Bronchial smooth muscle cell (primary cell): ENCODE measurements around the gene ITGB2. TPM values are rescaled to one million over a fixed set of nuclear protein-coding genes. Genes with fewer than 3 reads are reported as not detected.

ENCODE experiments used
- total RNA-seq: library from RNA; depleted of rRNA; stranded (reverse); fragments of >200 nt; gene quantifications from 2 replicates; pipeline ENCODE4 v1.2.1, GENCODE V29; 2014

The ITGB2 gene
- not detected in 2 replicates for total RNA-seq

DNA sequence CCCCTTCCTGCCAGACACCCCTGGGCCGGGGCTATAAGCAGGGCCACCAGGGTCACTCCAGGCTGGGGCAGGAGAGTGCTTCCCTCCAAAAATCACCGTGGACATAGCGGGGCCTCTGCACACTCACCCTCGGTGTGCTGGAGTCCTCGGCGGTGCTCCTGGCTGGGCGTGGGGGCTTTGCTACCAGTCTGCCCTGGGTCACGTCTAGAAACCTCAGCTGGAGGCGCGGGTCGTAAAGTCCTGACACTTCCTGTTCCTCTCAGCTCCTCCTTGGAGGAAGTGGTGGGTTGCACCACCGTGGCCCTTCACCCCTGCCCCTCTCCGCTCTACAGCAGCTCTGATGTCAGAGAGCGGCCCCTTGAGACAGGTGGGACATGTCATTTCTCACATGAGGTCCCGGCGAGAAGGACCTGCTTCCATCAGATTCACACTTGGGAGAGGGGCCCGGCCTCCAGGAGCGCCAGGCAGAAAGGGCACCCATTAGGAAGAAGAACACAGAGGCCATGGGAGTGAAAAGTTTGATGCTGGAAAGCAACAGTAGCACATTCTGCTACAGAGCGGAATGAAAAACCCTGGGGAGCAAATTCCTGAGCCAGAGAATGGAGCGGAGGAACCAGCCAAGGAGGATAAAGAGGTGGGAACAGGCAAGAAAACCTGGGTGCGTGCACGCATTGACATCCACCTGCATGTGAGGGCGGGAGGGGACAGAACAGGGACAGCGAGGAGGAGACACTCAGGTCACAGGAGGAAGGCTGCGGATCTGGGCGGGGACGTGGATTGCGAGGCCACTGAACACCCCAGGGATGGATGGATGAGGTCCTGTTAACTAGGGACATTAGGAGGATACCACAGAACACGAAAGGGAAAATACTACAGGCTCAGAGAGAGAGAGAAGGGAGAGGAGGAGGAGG, at the start of gene ITGB2:
TSS of gene ITGB2 (minus strand) at position 206 of the 911 bp plus-strand sequence. CDS start 10,117 bp downstream, outside the sequence.

DNA sequence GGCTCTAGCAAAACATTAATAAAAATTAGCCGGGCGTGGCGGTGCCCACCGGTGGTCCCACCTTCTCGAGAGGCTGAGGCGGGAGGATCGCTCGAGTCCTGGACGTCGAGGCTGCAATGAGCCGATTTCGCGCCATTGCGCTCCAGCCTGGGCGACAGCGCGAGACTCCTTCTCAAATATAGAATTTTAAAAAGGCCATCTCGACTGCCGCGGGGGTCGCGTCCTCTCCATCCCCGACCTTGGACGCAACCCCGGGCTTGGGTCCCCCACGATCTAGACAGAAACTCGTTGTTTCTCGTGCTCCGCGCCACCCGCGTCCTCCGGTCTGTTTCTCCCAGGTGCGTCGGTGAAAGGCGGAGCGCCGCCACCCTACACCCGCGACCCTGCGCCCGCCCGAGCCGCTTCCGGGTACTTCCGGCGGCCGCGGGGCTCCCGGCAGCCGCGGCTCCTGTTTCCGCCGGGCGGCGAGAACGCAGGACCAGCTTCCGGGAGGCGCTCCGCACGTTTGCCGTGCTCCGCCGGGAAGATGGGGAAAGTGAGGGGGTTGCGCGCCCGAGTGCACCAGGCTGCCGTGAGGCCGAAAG, 18.9 kb upstream of the ITGB2 start, which contains the start of gene SLX9:
TSS of gene SLX9 (plus strand) at position 498 of the 584 bp plus-strand sequence. CDS start at position 527, 29 bp downstream.

DNA sequence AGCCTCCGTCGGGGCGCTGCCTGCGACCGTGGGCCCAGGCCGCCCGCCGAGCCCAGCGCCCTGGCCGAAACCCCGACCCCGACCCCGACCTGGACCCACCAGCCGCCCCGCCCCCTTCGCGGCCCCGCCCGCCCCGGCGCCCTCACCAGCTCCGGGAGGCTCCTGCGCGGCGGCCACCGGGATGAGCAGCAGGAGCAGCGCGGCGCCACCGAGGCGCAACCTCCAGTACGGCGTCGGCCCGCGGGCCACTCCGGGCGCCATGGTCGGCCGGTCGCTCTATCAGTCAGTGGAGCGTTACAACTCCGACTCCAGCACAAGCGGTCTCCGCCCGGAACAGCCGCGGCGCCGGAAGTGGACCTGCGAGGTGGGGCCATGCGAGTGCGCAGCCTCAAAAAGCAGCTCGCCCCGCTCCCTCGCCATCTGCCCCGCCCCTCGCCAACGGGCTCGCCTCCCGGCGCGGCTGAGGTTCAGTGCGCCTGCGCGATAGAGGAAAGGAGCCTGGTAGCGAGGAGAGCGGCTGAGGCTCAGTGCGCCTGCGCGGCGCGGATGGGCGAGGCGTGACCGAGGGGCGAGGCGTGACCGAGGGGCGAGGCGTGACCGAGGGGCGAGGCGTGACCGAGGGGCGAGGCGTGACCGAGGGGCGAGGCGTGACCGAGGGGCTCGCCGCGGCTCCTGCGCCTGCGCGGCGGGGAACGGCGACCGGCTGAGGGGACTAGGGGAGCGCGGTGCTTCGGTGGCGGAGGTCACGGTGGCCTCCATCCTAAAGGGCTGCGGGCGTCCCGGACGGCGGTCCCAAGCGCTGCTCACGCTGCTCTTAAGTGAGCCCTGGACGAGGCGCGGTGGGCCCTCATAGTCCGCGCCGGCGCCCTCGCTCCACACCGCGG, 47.1 kb downstream of the ITGB2 start, which contains the start of gene PTTG1IP:
TSS of gene PTTG1IP (minus strand) at position 335 of the 884 bp plus-strand sequence. CDS start at position 261, 74 bp downstream.

Other genes with a start within 250 kb of the ITGB2 start
- gene KRTAP12-1, start 238.7 kb downstream of the ITGB2 start, total RNA-seq, result not detected in 2 replicates
- not detected in 2 replicates for gene KRTAP10-12, start 223.7 kb downstream of the ITGB2 start, total RNA-seq
- gene TSPEAR, start 209.3 kb downstream of the ITGB2 start, total RNA-seq, result not detected in 2 replicates
- gene UBE2G2, start 119.1 kb downstream of the ITGB2 start, total RNA-seq, result 41.8 and 55.8 TPM in 2 replicates
- gene SUMO3, start 102.8 kb downstream of the ITGB2 start, total RNA-seq, result 71.7 and 77.9 TPM in 2 replicates
- gene PTTG1IP, start 47.2 kb downstream of the ITGB2 start, total RNA-seq, result 146 and 185 TPM in 2 replicates
- gene SLX9, start 19.1 kb upstream of the ITGB2 start, total RNA-seq, result 11.4 and 14.0 TPM in 2 replicates
- gene ADARB1, start 153.7 kb upstream of the ITGB2 start, total RNA-seq, result 2.0 and 5.9 TPM in 2 replicates